ENCODE measurements around the gene DPYSL3. TPM values are rescaled to one million over a fixed set of nuclear protein-coding genes. Genes with fewer than 3 reads are reported as not detected.

DPYSL3 gene
- total and polyA plus RNA-seq, 12 donors: 3.5 to 49.7 (median 13.1) TPM

DNA sequence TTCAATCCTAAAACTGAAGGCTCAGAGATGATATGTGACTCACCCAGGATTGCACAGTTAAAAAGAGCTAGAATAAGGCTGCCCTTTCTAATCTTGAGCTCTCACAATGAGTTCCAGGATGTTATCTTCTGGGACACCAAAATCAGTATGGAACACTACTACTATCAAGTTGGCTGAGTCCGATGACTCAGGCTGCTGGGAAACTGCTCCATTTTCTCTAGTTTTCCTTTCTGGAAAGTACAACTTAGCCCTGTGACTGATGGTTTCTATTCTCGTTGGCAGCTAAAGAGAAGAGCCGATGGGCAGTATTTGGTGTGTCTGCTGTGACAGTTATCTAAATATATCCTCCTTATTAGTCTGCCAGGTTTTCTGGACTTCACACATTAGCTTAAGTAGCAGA, 37.9 kb upstream of the DPYSL3 start:
- peak in 3 of 7 donors; percentile 12 to 23 (median 21) for DNase-seq
- no peak overlapping the region for H3K27ac ChIP-seq
- no peaks in the 10 kb centered on the region for H3K36me3 ChIP-seq (replicated peaks in 1 of 2)
- intact Hi-C loops (cut with DNase I): no loop called here
- no peak for TF ChIP-seq POLR2A (IDR thresholded peaks at IDR 0.05)
- TF ChIP-seq, protein P1, sequence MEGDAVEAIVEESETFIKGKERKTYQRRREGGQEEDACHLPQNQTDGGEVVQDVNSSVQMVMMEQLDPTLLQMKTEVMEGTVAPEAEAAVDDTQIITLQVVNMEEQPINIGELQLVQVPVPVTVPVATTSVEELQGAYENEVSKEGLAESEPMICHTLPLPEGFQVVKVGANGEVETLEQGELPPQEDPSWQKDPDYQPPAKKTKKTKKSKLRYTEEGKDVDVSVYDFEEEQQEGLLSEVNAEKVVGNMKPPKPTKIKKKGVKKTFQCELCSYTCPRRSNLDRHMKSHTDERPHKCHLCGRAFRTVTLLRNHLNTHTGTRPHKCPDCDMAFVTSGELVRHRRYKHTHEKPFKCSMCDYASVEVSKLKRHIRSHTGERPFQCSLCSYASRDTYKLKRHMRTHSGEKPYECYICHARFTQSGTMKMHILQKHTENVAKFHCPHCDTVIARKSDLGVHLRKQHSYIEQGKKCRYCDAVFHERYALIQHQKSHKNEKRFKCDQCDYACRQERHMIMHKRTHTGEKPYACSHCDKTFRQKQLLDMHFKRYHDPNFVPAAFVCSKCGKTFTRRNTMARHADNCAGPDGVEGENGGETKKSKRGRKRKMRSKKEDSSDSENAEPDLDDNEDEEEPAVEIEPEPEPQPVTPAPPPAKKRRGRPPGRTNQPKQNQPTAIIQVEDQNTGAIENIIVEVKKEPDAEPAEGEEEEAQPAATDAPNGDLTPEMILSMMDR (IDR thresholded peaks at IDR 0.05): no peak
- H3K4me1 ChIP-seq (replicated peaks in 1 of 2): no peaks in the 10 kb centered on the region
- WGBS, 4 donors: 40 to 68% (median 56%) methylated on average over 3 of the region's 3 CpGs
- H3K27me3 ChIP-seq: no peaks in the 10 kb centered on the region
- H3K4me3 ChIP-seq: no peak overlapping the region
- H3K9me3 ChIP-seq (replicated peaks in 1 of 3): no peaks in the 10 kb centered on the region

DNA sequence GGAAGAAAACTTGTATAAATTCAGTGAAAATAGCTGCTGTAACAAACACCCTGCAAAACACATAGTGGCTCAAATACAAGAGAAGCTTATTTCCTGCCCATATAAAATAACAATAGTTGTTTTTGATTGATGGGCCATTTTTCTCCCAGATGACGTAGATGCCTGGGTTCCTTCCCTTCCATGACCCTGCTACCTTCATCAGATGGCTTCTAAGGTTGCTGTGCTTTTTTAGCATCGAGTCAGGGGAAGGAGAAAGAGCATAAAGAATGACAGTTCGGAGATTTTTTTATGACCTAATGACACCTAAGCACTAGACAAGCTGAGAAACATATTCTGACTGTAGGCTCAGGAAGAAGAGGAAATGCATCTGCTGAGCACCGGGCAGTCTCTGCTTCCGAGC, 34.7 kb upstream of the DPYSL3 start:
- DNase-seq: no peak
- Histone ChIP-seq H3K4me1 (replicated peaks in 1 of 2) (no peaks in the 10 kb centered on the region), H3K36me3 (replicated peaks in 1 of 2) (no peaks in the 10 kb centered on the region), H3K27me3 (no peaks in the 10 kb centered on the region), H3K27ac (no peak overlapping the region), H3K9me3 (replicated peaks in 1 of 3) (no peaks in the 10 kb centered on the region), H3K4me3 (no peak overlapping the region)
- TF ChIP-seq, protein P1 (IDR thresholded peaks at IDR 0.05): no peak
- no peak for TF ChIP-seq POLR2A (IDR thresholded peaks at IDR 0.05)
- intact Hi-C loops (cut with DNase I): no loop called here
- 59 to 69% (median 62%) methylated on average over 5 of the region's 5 CpGs for WGBS, 4 donors

DNA sequence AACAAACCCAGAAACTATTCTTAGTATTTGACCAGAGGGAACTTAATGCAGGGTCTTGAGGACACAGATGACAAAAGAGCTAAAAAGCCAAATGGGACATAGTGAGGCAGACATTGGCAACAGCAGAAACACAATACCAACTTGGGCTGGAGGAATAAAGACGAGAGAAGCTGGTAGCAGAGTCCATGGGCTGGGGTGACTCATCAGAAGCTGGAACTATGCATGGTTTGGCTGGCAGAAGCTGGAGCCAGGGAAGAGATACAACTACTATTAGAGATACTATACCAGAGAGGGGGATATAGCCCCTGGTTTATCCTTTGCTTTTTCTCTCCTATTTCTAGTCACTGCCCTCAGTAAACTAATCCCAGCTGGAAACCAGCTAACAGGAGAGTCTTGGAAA, 29.2 kb upstream of the DPYSL3 start:
- Histone ChIP-seq H3K9me3 (replicated peaks in 1 of 3) (no peaks in the 10 kb centered on the region), H3K27ac (no peak overlapping the region), H3K27me3 (no peaks in the 10 kb centered on the region), H3K4me1 (replicated peaks in 1 of 2) (no peaks in the 10 kb centered on the region), H3K36me3 (replicated peaks in 1 of 2) (no peaks in the 10 kb centered on the region), H3K4me3 (no peak overlapping the region)
- peak in 3 of 7 donors; percentile 18 to 36 (median 26) for DNase-seq
- intact Hi-C loops (cut with DNase I): no loop called here
- WGBS, 4 donors: 33 to 43% (median 40%) methylated on average over 1 of the region's 1 CpG
- TF ChIP-seq, protein P1 (IDR thresholded peaks at IDR 0.05): no peak

DNA sequence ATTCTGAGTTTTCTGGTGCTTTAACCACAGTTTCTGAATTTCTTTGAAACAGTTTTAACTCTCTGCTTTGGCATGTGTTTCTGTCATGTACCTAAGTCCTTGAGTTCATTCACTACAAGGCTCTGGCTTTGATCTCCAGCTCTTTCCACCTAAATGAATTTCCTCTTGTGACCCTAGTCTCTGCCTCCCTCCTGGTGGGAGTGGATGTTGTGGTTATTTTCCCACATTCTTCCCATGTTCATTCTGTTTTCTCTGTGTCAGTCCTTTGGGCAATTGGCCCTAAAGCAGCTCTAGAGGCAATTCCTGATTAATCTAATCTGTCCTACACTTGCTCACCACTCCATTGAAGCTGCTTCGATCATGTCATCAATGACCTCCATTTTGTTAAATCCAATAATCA, 28.4 kb upstream of the DPYSL3 start:
- H3K27me3 ChIP-seq: no peaks in the 10 kb centered on the region
- H3K27ac ChIP-seq: no peak overlapping the region
- intact Hi-C loops (cut with DNase I): no loop called here
- no peak overlapping the region for H3K4me3 ChIP-seq
- no peaks in the 10 kb centered on the region for H3K9me3 ChIP-seq (replicated peaks in 1 of 3)
- no peak for DNase-seq
- 86 to 100% (median 92%) methylated on average over 1 of the region's 1 CpG for WGBS, 4 donors
- no peaks in the 10 kb centered on the region for H3K36me3 ChIP-seq (replicated peaks in 1 of 2)
- no peaks in the 10 kb centered on the region for H3K4me1 ChIP-seq (replicated peaks in 1 of 2)
- no peak for TF ChIP-seq POLR2A (IDR thresholded peaks at IDR 0.05)
- TF ChIP-seq, protein P1 (IDR thresholded peaks at IDR 0.05): no peak
